ENCODE data around the gene NHS. TPM values are rescaled to one million over a fixed set of nuclear protein-coding genes. Genes with fewer than 3 reads are reported as not detected.

NHS gene
- total RNA-seq, 1 experiment from 2014 or later = 2.2 TPM

GRCh38 chrX:17735406-17735805 is 360.4 kb downstream of the NHS start:
- no peaks in the 10 kb centered on the region for H3K9me3 ChIP-seq
- H3K27ac Mint-ChIP-seq (ENCODE audit: unreplicated experiment) = no peak overlapping the region
- H3K9me3 Mint-ChIP-seq (ENCODE audit: unreplicated experiment) = no peaks in the 10 kb centered on the region
- H3K36me3 Mint-ChIP-seq (ENCODE audit: insufficient read depth, unreplicated experiment) = no peaks in the 10 kb centered on the region
- DNase-seq = peak in 1 of 2 experiments; percentile 36
- H3K4me1 ChIP-seq = no peaks in the 10 kb centered on the region
- peak overlapping the region; percentile 68 for H3K4me3 Mint-ChIP-seq (ENCODE audit: unreplicated experiment)
- H3K4me1 Mint-ChIP-seq (ENCODE audit: low read depth, unreplicated experiment) = no peaks in the 10 kb centered on the region
- no peaks in the 10 kb centered on the region for H3K27me3 ChIP-seq (replicated peaks; ENCODE audit: control insufficient read depth, insufficient read depth, low read length)
- no peak for TF ChIP-seq CTCF (IDR thresholded peaks at IDR 0.05; ENCODE audit: insufficient read depth in 1 of 2, low read depth in 1 of 2, low read length in 1 of 2, severe bottlenecking in 1 of 2, unreplicated experiment in 1 of 2)
- no TSS peak for BruUV-seq (replicated peaks)
- H3K27me3 Mint-ChIP-seq (ENCODE audit: insufficient read depth, unreplicated experiment) = no peaks in the 10 kb centered on the region
- H3K36me3 ChIP-seq (ENCODE audit: control insufficient read depth, insufficient read depth, low read length) = no peaks in the 10 kb centered on the region
- intact Hi-C loops (cut with micrococcal nuclease; ENCODE audit: unreplicated experiment) = loop anchor here (5.0 kb wide), 1 partner anchor 33 kb away; no protein-coding TSS in a partner anchor
- POLR2A ChIA-PET = no interaction called here
- no peak overlapping the region for H3K4me3 ChIP-seq (ENCODE audit: low read depth, low read length)
- CTCF ChIA-PET = no interaction called here

- ChIA-PET CTCF (interaction anchor here (0.8 kb wide), 1 partner anchor 690 kb away, joined by 4 read pairs; no protein-coding TSS in a partner anchor), POLR2A (interaction anchor here (1.2 kb wide), 1 partner anchor 30 kb away, joined by 15 read pairs; no protein-coding TSS in a partner anchor)
- TSS peak; percentile 79 for BruUV-seq (replicated peaks)
- intact Hi-C loops (cut with micrococcal nuclease; ENCODE audit: unreplicated experiment) = loop anchor here (5.0 kb wide), 1 partner anchor 34 kb away; no protein-coding TSS in a partner anchor
- Mint-ChIP-seq H3K27me3 (ENCODE audit: insufficient read depth, unreplicated experiment) (no peaks in the 10 kb centered on the region), H3K27ac (ENCODE audit: unreplicated experiment) (peak overlapping the region; percentile 50), H3K4me1 (ENCODE audit: low read depth, unreplicated experiment) (no peaks in the 10 kb centered on the region), H3K9me3 (ENCODE audit: unreplicated experiment) (no peaks in the 10 kb centered on the region), H3K36me3 (ENCODE audit: insufficient read depth, unreplicated experiment) (no peaks in the 10 kb centered on the region), H3K4me3 (ENCODE audit: unreplicated experiment) (peak overlapping the region; percentile 68)
- TF ChIP-seq CTCF (IDR thresholded peaks at IDR 0.05; ENCODE audit: insufficient read depth in 1 of 2, low read depth in 1 of 2, low read length in 1 of 2, severe bottlenecking in 1 of 2, unreplicated experiment in 1 of 2) = no peak
- Histone ChIP-seq H3K36me3 (ENCODE audit: control insufficient read depth, insufficient read depth, low read length) (no peaks in the 10 kb centered on the region), H3K4me1 (no peaks in the 10 kb centered on the region), H3K9me3 (no peaks in the 10 kb centered on the region), H3K4me3 (ENCODE audit: low read depth, low read length) (peak overlapping the region; percentile 31), H3K27me3 (replicated peaks; ENCODE audit: control insufficient read depth, insufficient read depth, low read length) (no peaks in the 10 kb centered on the region)
- no peak for DNase-seq
These were observed 361.5 kb downstream of the NHS start for GRCh38 chrX:17736478-17736855.

- CTCF ChIA-PET = interaction anchor here (0.6 to 0.8 kb wide), 3 partner anchors 473 to 1806 kb away, joined by 3 to 4 read pairs (median 4); no protein-coding TSS in a partner anchor
- Histone ChIP-seq H3K27me3 (replicated peaks; ENCODE audit: control insufficient read depth, insufficient read depth, low read length) (no peaks in the 10 kb centered on the region), H3K9me3 (no peaks in the 10 kb centered on the region), H3K4me1 (no peaks in the 10 kb centered on the region), H3K4me3 (ENCODE audit: low read depth, low read length) (peak within 1 kb of the TSS; percentile 78), H3K36me3 (ENCODE audit: control insufficient read depth, insufficient read depth, low read length) (no peaks in the 10 kb centered on the region)
- no peaks in the 10 kb centered on the region for H3K36me3 Mint-ChIP-seq (ENCODE audit: insufficient read depth, unreplicated experiment)
- H3K4me1 Mint-ChIP-seq (ENCODE audit: low read depth, unreplicated experiment) = no peaks in the 10 kb centered on the region
- H3K4me3 Mint-ChIP-seq (ENCODE audit: unreplicated experiment) = peak within 1 kb of the TSS; percentile 89
- DNase-seq = peak; percentile 93 to 97
- no TSS peak for BruUV-seq (replicated peaks)
- no peaks in the 10 kb centered on the region for H3K27me3 Mint-ChIP-seq (ENCODE audit: insufficient read depth, unreplicated experiment)
- peak within 1 kb of the TSS; percentile 89 for H3K27ac Mint-ChIP-seq (ENCODE audit: unreplicated experiment)
- intact Hi-C loops (cut with micrococcal nuclease; ENCODE audit: unreplicated experiment) = loop anchor here (5.0 kb wide), 1 partner anchor 35 kb away; no protein-coding TSS in a partner anchor
- no peak for TF ChIP-seq CTCF (IDR thresholded peaks at IDR 0.05; ENCODE audit: insufficient read depth in 1 of 2, low read depth in 1 of 2, low read length in 1 of 2, severe bottlenecking in 1 of 2, unreplicated experiment in 1 of 2)
- no peaks in the 10 kb centered on the region for H3K9me3 Mint-ChIP-seq (ENCODE audit: unreplicated experiment)
- POLR2A ChIA-PET = interaction anchor here (0.6 to 1.2 kb wide), 3 partner anchors 29 to 593 kb away, joined by 3 to 15 read pairs (median 5); no protein-coding TSS in a partner anchor
These were observed 362.1 kb downstream of the NHS start, which contains the start of gene SCML1 for GRCh38 chrX:17736856-17737709. Gene SCML1 (plus strand): TSS chrX:17737493. CDS start chrX:17744187, 6,694 bp downstream.

Data from Caco-2 (cell line).